GM12873 (cell line): ENCODE results near the gene PROSER1.

Experiments
- CTCF ChIP-seq: IDR thresholded peaks from 2 replicates; pipeline ENCODE4 v1.5.1; 2012; ENCODE audit warnings: low read depth, mild to moderate bottlenecking, moderate library complexity, low read length, control low read depth; ENCODE audit not compliant: insufficient read depth; ENCODE audit errors: missing control alignments

The PROSER1 gene

GRCh38 chr13:38970380-38971051 lies 67.4 kb downstream of the PROSER1 start:
- TF ChIP-seq CTCF, result no peak

GRCh38 chr13:38969187-38969586 lies 68.7 kb downstream of the PROSER1 start:
- TF ChIP-seq CTCF, result no peak

GRCh38 chr13:38967446-38967845 lies 70.4 kb downstream of the PROSER1 start:
- no peak for TF ChIP-seq CTCF

- no peak for TF ChIP-seq CTCF
Observed at GRCh38 chr13:38965281-38965680, 72.6 kb downstream of the PROSER1 start.

GRCh38 chr13:38960175-38960574 lies 77.7 kb downstream of the PROSER1 start:
- TF ChIP-seq CTCF, result no peak
